HG02870 (cell line): Measurements from ENCODE around the gene TULP4.
"Not testable (repeated sequence)": the region's sequence is repeated elsewhere in the genome, so short reads cannot be mapped to it uniquely, and the experiment has no call there.

Source experiments
- ATAC-seq: cut with Tn5 transposase; IDR thresholded peaks from one replicate; pipeline ENCODE4 v1.9.1; 2021; ENCODE audit warnings: mild to moderate bottlenecking, moderate library complexity; ENCODE audit not compliant: unreplicated experiment

The TULP4 gene

GRCh38 chr6:158327211-158327610 lies 14.9 kb downstream of the TULP4 start:
- ATAC-seq: no peak

- no peak for ATAC-seq
Observed at GRCh38 chr6:158328952-158329351, 16.7 kb downstream of the TULP4 start.

GRCh38 chr6:158329531-158329930 lies 17.3 kb downstream of the TULP4 start:
- ATAC-seq: no peak

DNA sequence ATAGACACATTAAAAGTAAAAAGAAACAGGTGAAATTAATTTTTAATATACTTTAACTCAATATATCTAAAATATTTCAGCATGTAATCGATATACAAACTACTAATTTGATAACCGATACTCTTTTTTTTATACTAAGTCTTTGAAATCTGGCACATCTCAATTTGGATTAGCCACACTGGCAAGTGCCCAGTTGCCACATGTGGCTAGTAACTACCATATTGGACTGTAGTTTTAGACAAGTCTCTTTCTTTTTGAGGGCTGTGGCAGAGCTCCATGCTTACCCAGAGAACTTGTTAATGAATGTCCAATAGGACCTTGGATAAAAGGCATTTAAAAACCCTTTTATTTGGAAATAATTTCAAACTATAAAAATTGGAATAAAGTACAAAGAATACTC lies 17.8 kb downstream of the TULP4 start:
- ATAC-seq: no peak

- ATAC-seq: no peak
Observed at GRCh38 chr6:158332237-158332636, 20.0 kb downstream of the TULP4 start.

- ATAC-seq: no peak
Observed at GRCh38 chr6:158333094-158333493, 20.8 kb downstream of the TULP4 start.

DNA sequence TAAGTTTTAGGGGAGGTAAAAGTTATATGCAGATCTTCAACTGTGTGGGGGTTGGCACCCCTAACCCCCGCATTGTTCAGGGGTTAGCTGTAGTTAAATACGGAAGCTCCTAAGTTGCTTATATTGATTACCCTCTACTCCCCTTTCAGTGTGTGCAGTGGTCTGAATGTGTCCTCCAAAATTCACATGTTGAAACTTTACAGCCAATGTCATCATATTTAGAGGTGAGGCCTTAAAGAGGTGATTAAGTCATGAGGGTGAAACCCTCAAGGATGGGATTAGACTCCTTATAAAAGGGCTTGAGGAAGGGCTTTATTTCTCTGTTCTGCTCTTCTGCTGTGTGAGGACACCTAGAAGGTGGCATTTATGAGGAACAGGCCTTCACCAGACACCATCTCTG lies 22.3 kb downstream of the TULP4 start:
- ATAC-seq: no peak

DNA sequence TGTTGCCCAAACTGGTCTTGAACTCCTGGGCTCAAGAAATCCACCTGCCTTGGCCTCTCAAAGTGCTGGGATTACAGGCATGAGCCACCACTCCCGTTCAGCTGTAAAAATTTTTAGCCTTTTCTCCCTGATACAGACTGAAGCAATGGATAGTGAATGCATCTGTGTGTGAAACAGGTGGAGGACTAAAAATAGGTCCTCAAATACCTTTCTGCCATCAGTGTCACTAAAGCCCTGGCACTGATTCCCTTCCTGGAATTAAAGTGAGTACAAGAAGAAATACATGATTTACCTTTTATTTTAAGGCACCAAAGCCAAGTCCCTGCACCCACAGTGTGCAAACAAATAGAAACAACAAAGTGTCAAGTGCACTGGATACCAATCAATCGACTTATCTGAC lies 25.1 kb downstream of the TULP4 start:
- ATAC-seq: no peak

DNA sequence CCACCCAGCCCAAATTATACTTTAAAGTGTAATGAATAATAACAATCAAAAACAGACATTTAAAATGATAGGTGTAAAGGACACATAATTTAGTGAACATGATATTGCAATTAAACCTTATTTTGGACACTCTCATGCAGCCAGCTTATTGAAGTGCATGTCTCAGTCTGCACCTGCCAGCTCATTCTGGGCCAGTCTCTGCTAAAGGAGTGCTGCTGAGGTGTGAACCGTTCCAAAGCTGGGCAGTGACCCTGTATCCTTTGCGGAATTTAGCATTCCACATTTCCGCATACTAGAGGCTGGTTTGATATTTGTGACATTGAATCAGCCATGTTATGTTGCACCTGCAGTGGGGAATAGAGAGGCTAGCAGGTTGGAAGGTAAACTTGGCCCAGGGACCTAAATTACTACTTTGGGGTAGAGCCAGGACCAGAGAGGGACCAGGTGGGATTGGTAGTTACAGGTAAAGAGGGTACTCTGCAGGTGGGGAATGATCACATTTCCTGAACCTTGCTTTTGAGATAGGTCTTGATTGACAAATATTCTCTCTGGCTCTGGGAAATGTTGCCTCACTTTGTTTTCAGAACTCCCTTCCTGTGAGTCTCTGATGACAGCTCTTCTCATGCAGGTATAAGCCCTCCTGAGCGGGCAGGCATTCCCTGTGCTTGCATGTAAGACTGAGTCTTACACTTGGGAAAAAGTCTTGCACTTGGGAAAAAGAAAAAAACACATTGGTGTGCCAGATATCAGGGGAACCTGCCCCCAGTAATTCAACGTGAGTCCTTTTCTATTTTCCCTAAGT lies 26.2 kb downstream of the TULP4 start:
- no peak for ATAC-seq

DNA sequence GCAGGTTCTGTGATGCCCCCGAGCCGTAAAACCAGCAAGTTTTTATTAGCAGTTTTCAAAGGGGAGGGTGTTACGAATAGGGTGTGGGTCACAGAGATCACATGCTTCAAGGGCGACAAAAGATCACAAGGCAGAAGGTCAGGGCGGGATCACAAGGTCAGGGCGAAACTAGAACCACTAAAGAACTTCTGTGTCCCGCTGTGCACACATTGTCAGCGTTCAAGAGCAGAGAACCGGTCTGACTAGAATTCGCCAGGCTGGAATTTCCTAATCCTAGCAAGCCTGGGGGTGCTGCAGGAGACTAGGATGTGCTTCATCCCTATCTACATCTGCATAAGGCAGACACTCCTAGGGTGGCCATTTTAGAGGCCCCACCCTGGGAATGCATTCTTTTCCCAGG lies 26.9 kb downstream of the TULP4 start:
- ATAC-seq: not testable (repeated sequence)

GRCh38 chr6:158340252-158340651 lies 28.0 kb downstream of the TULP4 start:
- ATAC-seq: no peak

DNA sequence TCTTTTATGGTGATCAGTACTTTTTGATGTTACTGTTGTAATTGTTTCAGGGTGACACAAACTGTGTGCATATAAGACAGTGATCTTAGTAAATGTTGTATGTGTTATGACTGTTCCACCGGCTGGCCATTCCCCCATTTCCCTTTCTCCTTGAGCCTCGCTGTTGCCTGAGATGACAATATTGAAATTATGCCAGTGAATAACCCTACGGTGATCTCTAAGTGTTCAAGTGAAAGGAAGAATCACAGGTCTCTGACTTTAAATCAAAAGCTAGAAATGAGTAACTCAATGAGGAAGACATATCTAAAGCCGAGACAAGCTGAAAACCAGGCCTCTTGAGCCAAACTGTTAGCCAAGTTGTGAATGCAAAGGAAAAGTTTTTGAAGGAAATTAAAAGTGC lies 32.3 kb downstream of the TULP4 start:
- ATAC-seq: peak; percentile 91

DNA sequence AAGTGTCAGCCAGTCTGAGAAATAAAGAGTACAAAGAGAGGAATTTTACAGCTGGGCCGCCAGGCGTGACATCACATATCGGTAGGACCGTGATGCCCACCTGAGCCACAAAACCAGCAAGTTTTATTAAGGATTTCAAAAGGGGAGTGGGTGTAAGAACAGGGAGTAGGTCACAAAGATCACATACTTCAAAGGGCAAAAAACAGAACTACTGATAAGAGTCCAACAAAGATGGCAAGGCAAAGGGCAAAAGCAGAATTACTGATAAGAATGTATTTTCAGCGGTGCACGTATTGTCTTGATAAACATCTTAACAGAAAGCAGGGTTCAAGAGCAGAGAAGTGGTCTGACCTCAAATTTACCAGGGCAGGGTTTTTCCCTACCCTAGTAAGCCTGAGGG lies 33.2 kb downstream of the TULP4 start:
- not testable (repeated sequence) for ATAC-seq

- no peak for ATAC-seq
Observed at GRCh38 chr6:158347335-158347734, 35.1 kb downstream of the TULP4 start.

GRCh38 chr6:158348737-158349504 lies 36.7 kb downstream of the TULP4 start:
- ATAC-seq: not testable (repeated sequence)

- not testable (repeated sequence) for ATAC-seq
Observed at GRCh38 chr6:158349505-158350275, 37.4 kb downstream of the TULP4 start.

- ATAC-seq: not testable (repeated sequence)
Observed at GRCh38 chr6:158350731-158351130, 38.5 kb downstream of the TULP4 start.

- no peak for ATAC-seq
Observed at GRCh38 chr6:158353883-158354877, 41.9 kb downstream of the TULP4 start.

DNA sequence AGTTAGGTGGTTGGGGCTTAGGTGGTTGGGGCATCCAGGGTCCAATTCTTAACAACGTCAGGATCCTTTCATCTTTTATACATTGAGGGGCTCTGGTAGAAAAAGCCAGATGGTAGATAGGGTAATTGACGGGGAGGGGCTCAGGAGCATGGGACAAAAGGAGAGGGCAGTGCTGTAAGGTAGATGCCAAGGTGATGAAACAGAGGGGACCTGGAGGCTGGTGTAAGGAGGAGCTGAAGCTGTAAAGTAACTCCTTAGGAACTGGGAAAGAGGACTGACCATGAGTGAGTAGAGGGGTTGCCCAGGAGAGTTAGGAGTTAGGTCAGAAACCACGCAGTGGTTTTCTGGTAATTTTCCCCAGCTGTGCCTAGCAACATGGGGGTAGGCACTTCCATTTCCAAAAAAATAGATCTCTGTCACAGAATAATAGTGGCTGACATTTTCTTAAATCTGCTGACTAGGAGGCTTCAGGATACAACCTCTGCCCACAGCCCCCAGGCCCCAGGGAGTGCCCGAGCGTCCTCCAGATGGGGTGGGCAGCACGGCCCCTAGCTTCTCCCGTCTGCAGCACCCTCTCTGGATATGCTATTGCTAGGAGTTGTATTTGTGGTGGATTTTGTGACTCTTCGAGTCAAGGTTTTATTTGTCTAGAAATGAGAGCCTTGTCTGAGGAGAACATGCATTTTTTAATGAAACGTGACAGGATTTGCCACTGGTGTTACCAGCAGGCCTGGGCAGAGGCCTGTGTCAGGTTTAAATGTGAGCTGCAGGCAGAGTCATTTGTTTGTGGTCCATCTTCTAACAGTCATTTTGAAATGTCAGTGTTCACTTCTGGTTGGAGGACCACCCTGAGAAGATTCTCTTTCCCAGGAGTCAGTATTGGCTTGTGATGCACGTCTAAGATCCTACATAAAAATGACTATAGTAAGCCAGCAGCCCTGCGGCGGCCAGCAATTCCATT lies 44.6 kb downstream of the TULP4 start:
- ATAC-seq: peak; percentile 32
